ENCODE data around the gene ATP11C.

DNA sequence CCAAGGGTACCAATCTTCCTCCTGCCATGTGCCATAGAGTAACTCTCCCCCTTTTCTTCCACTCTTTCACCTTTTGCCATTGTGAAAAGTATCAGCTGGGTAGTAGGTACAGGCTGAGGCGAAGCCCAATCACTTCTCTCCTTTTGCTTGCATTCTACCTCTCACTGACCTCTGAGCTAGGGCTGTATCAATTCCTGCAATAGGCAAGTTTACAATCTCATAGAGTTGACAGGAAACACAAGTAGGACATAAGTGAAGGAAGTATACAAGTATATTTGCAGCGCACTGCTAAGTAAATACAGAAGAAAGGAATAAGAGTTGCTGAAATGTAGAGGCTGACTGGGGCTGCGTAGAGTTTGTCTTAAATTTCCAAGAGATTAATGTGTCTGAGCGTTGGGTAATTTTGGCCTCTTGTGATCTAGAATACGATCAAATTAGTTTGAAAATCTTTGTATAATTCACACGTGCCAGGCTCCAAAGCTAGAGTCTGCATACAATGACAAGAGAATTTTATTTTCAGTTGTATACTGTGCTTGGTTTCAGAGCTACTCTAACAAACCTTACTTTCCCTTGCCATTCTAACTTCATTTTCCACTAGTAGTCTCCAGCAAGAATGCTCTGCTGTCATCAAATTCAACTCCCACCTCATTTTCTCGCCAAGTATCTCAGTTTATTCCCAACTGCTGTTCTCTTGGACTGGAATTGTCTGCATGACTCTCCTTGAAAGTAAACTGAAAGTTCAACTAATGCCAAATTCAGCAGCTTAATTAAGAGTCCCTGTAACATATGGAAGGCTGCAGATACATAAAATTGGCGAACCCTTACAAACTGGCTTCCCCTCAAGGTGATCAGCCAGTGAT, 90.3 kb downstream of the ATP11C start:
- TF ChIP-seq, protein P1, sequence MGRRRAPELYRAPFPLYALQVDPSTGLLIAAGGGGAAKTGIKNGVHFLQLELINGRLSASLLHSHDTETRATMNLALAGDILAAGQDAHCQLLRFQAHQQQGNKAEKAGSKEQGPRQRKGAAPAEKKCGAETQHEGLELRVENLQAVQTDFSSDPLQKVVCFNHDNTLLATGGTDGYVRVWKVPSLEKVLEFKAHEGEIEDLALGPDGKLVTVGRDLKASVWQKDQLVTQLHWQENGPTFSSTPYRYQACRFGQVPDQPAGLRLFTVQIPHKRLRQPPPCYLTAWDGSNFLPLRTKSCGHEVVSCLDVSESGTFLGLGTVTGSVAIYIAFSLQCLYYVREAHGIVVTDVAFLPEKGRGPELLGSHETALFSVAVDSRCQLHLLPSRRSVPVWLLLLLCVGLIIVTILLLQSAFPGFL (CRISPR knock-in tag; IDR thresholded peaks at IDR 0.05), result no peak
- TF ChIP-seq, protein P2, sequence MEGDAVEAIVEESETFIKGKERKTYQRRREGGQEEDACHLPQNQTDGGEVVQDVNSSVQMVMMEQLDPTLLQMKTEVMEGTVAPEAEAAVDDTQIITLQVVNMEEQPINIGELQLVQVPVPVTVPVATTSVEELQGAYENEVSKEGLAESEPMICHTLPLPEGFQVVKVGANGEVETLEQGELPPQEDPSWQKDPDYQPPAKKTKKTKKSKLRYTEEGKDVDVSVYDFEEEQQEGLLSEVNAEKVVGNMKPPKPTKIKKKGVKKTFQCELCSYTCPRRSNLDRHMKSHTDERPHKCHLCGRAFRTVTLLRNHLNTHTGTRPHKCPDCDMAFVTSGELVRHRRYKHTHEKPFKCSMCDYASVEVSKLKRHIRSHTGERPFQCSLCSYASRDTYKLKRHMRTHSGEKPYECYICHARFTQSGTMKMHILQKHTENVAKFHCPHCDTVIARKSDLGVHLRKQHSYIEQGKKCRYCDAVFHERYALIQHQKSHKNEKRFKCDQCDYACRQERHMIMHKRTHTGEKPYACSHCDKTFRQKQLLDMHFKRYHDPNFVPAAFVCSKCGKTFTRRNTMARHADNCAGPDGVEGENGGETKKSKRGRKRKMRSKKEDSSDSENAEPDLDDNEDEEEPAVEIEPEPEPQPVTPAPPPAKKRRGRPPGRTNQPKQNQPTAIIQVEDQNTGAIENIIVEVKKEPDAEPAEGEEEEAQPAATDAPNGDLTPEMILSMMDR (IDR thresholded peaks at IDR 0.05 in 2 of 3, conservative IDR thresholded peaks at IDR 0.05 in 1 of 3; ENCODE audit: insufficient read depth in 2 of 3, low read depth in 1 of 3, low read length in 3 of 3), result no peak
- TF ChIP-seq, protein P3, sequence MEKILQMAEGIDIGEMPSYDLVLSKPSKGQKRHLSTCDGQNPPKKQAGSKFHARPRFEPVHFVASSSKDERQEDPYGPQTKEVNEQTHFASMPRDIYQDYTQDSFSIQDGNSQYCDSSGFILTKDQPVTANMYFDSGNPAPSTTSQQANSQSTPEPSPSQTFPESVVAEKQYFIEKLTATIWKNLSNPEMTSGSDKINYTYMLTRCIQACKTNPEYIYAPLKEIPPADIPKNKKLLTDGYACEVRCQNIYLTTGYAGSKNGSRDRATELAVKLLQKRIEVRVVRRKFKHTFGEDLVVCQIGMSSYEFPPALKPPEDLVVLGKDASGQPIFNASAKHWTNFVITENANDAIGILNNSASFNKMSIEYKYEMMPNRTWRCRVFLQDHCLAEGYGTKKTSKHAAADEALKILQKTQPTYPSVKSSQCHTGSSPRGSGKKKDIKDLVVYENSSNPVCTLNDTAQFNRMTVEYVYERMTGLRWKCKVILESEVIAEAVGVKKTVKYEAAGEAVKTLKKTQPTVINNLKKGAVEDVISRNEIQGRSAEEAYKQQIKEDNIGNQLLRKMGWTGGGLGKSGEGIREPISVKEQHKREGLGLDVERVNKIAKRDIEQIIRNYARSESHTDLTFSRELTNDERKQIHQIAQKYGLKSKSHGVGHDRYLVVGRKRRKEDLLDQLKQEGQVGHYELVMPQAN (IDR thresholded peaks at IDR 0.05; ENCODE audit: borderline replicate concordance), result no peak
- TF ChIP-seq, protein P4, sequence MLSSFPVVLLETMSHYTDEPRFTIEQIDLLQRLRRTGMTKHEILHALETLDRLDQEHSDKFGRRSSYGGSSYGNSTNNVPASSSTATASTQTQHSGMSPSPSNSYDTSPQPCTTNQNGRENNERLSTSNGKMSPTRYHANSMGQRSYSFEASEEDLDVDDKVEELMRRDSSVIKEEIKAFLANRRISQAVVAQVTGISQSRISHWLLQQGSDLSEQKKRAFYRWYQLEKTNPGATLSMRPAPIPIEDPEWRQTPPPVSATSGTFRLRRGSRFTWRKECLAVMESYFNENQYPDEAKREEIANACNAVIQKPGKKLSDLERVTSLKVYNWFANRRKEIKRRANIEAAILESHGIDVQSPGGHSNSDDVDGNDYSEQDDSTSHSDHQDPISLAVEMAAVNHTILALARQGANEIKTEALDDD (IDR thresholded peaks at IDR 0.05), result no peak

All from K562 (cell line).